Suppressor macrophage treated with lipopolysaccharide for 1 hour (primary cell): ENCODE data around the gene DOP1A.

Experiments used
- DNase-seq, 3 donors: peaks; one replicate each; pipeline ENCODE4 v3.0.0-alpha.2; 2020 to 2022

DOP1A gene

GRCh38 chr6:83067448-83068439 lies at the start of gene DOP1A:
Gene DOP1A, plus strand, starts transcription at chr6:83067671. Its CDS starts 29,307 bp downstream, at chr6:83096978.
- peak; percentile 98 to 100 (median 99) for DNase-seq

GRCh38 chr6:83019741-83020140 lies 47.7 kb upstream of the DOP1A start:
- no peak for DNase-seq

- no peak for DNase-seq
These were observed 35.8 kb upstream of the DOP1A start for GRCh38 chr6:83031689-83032088.

- no peak for DNase-seq
These were observed 29.2 kb upstream of the DOP1A start for GRCh38 chr6:83038246-83038645.

- DNase-seq = no peak
These were observed 24.9 kb upstream of the DOP1A start for GRCh38 chr6:83042467-83043053.

- DNase-seq = no peak
These were observed 23.2 kb upstream of the DOP1A start for GRCh38 chr6:83044091-83044768.

GRCh38 chr6:83047065-83047754 lies 20.3 kb upstream of the DOP1A start:
- no peak for DNase-seq

- no peak for DNase-seq
These were observed 15.9 kb upstream of the DOP1A start for GRCh38 chr6:83051377-83052172.

- no peak for DNase-seq
These were observed 13.8 kb upstream of the DOP1A start for GRCh38 chr6:83053678-83054077.

- peak; percentile 50 to 65 (median 60) for DNase-seq
These were observed 12.0 kb upstream of the DOP1A start for GRCh38 chr6:83055366-83055964.

GRCh38 chr6:83057705-83058321 lies 9.7 kb upstream of the DOP1A start:
- DNase-seq = peak in 2 of 3 donors; percentile 40 to 45

GRCh38 chr6:83061190-83061589 lies 6.3 kb upstream of the DOP1A start:
- DNase-seq = no peak

- no peak for DNase-seq
These were observed 5.2 kb upstream of the DOP1A start for GRCh38 chr6:83062225-83062624.

- peak; percentile 93 to 97 (median 96) for DNase-seq
These were observed 1.8 kb upstream of the DOP1A start, which contains the start of gene UBE3D for GRCh38 chr6:83065511-83066192. Gene UBE3D, minus strand, starts transcription at chr6:83065841. Its CDS starts 123 bp downstream, at chr6:83065718.

GRCh38 chr6:83068616-83069015 lies 1.1 kb downstream of the DOP1A start:
- DNase-seq = no peak

- no peak for DNase-seq
These were observed 2.2 kb downstream of the DOP1A start for GRCh38 chr6:83069633-83070032.

GRCh38 chr6:83071023-83071422 lies 3.6 kb downstream of the DOP1A start:
- DNase-seq = peak; percentile 55 to 76 (median 74)

- DNase-seq = no peak
These were observed 4.2 kb downstream of the DOP1A start for GRCh38 chr6:83071707-83072106.

- DNase-seq = no peak
These were observed 5.3 kb downstream of the DOP1A start for GRCh38 chr6:83072726-83073125.

GRCh38 chr6:83073615-83074014 lies 6.1 kb downstream of the DOP1A start:
- peak; percentile 22 to 33 (median 27) for DNase-seq
